GM19035 (cell line): ENCODE results near the gene SBSN.
A peak's percentile ranks its signal among the peaks of the same experiment; 100 is the strongest.

Experiments used
- ATAC-seq: cut with Tn5 transposase; IDR thresholded peaks from one replicate; pipeline ENCODE4 v1.9.1; 2021; ENCODE audit not compliant: unreplicated experiment

The SBSN gene

GRCh38 chr19:35508129-35508528 lies 20.0 kb downstream of the SBSN start:
- ATAC-seq: no peak

GRCh38 chr19:35507561-35507960 lies 20.6 kb downstream of the SBSN start:
- ATAC-seq: no peak

DNA sequence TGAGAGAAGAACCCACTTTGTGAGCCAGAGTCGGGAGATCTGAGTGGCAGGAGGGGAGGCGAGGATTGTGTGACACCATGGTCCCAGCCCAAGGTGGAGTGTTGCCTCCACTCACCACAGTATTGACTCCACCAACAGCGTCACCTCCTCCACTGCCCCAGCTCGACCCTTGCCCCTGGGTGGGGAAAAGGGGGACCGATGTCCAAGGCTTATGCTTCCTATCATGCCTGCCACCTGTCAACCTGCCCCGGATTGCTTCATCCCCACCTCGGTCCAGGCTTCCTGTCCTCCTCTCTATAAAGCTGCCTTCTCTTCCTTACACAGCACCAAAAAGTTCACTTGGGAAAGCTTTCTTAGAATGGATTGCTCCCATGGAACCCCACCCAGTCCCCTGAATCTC lies 22.1 kb downstream of the SBSN start:
- ATAC-seq: no peak

GRCh38 chr19:35502751-35503150 lies 25.4 kb downstream of the SBSN start:
- ATAC-seq: no peak

DNA sequence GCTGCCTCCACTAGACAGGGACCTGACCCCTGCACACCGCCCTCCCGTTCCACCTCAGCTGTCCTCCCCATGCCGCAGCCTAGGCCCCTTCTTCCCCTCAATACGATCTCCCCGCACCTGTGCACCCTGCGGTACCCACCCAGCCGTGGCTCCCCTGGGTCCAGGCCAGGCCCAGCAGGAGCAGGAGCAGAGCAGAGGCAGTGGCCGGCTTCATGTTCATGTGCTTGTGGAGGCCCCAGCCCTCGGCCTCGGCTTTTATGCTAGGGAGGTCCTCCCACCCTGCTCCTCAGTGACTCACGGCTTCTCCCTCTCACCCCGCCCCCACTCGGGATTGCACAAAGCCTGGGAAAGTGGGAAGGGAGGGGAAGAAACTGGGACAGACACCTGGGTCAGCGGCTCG lies 26.4 kb downstream of the SBSN start:
- ATAC-seq: no peak

- no peak for ATAC-seq
Measured at GRCh38 chr19:35500611-35501010, 27.5 kb downstream of the SBSN start.

- no peak for ATAC-seq
Measured at GRCh38 chr19:35498984-35499527, 29.1 kb downstream of the SBSN start.

DNA sequence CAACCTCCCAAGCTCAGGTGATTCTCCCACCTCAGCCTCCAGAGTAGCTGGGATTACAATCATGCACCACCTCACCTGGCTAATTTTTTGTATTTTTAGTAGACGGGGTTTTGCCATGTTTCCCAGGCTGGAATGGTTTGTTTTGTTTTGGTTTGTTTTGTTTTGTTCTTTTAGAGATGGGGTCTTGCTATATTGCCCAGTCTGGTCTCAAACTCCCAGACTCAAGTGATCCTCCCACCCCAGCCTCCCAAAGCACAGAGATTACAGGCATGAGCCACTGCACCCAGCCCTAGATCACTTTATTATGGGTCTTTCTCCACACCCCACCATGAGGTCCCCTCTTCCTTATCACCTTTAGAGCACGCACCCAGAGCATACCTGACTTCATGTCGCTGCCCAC lies 29.9 kb downstream of the SBSN start:
- no peak for ATAC-seq

DNA sequence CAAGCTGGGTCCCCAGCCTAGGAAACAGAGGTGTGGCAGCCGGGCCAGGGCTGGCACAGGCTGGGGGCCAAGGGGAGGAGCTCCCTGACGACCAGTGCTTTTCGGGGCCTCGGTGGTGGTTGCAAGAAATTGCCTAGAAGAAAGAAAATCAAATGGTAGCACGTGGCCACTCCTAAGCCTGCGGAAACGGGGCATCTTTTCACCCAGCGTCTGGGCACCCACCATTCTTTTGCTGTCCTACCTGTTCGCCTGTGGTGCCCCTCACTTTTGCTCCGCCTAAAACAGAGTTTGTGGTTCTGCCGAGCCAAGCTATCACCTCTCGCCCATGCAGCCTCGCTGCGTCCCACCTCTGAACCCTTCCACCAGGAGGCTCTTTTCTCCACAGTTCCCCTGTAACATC lies 30.7 kb downstream of the SBSN start:
- no peak for ATAC-seq

DNA sequence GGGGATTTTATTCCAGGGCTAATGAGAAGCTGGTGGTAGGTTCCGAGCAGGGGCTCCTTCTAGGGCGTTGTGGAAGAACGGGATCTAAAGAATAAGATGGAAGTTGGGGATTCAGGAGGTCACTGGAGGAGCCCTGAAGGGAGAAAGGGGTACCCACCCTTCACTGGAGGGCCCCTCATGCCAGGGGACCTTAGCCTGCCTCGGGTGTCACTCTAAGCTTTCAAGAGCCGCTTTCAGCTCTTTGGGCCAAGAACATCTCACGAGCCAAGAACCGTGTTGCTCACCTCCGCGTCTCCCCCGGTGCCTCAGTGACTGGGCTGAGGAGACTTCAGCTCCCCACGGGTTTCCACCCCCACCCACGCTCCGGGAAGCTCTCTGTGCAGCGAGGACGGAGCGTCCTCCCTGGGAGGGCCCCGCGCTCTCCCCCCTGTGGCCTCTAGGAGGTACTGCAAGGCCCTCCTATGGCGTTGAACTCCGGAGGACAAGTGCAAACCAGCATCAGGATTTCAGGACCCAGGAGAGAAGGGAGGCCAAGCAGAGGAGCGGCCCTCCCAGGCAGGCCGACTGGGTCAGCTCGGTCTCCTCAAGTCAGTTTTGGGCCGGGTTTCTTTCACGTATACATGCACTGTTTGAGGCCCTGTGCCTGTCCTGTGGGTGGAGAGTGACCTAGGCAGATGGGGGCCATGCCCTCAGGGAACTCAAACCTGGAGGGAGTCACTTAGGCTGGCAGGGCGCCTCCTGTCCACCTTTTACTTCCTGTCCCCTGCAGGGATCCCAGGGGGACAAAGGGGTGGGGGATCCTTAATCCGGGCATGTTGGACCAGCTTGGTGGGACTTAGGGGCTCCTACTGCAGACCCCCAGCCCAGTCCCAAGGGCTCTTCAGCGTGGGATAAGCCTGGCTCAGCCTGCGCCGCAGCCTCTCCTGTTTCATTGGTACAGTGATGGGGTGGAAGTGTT lies 32.7 kb downstream of the SBSN start:
- ATAC-seq: no peak

DNA sequence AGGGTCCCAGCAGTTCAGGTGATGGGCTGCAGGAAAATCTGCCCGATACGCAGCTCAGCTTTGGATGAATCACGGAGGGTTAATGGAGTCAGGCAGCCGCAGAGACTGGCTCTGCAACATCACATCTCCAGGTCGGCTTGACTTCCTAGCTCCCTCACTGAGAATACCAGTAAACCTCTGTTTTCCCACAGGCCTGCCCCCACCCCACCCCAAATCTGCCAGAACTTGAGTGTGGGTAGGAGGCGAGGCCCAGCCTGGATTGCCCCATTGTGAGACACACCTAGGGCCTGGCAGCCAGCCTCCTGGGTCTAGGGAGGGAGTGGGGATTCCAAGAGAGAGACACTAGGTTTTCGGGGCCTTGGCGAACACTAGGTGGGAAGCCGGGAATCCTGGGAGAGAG lies 34.1 kb downstream of the SBSN start:
- ATAC-seq: no peak

- no peak for ATAC-seq
Measured at GRCh38 chr19:35491836-35492360, 36.2 kb downstream of the SBSN start.

- no peak for ATAC-seq
Measured at GRCh38 chr19:35490364-35490763, 37.7 kb downstream of the SBSN start, which contains the start of gene KRTDAP. KRTDAP (minus strand) TSS chr19:35490464; CDS start chr19:35490442, 22 bp downstream.

GRCh38 chr19:35488677-35489076 lies 39.4 kb downstream of the SBSN start:
- ATAC-seq: no peak

- no peak for ATAC-seq
Measured at GRCh38 chr19:35487656-35488182, 40.4 kb downstream of the SBSN start.

DNA sequence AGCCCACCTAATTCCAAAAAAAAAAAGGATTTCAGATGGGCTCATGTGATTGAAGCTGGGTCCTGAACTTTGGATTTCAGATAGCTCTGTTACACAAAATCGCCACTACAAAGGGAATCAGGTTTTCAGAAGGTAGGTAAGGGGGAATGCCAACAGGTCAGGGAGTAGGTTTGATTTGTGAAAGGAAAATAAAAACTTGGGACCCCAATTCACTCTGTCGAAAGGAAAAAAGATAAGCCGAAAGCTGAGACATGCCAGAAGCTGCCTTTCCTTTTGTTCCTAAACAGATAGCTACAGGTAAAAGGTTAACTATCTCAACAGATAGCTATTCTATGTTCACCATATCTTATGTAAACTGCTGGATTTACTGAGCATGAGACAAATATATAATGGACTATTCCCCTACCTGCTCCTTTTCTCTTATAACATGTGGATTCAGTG lies 41.8 kb downstream of the SBSN start:
- ATAC-seq: no peak

DNA sequence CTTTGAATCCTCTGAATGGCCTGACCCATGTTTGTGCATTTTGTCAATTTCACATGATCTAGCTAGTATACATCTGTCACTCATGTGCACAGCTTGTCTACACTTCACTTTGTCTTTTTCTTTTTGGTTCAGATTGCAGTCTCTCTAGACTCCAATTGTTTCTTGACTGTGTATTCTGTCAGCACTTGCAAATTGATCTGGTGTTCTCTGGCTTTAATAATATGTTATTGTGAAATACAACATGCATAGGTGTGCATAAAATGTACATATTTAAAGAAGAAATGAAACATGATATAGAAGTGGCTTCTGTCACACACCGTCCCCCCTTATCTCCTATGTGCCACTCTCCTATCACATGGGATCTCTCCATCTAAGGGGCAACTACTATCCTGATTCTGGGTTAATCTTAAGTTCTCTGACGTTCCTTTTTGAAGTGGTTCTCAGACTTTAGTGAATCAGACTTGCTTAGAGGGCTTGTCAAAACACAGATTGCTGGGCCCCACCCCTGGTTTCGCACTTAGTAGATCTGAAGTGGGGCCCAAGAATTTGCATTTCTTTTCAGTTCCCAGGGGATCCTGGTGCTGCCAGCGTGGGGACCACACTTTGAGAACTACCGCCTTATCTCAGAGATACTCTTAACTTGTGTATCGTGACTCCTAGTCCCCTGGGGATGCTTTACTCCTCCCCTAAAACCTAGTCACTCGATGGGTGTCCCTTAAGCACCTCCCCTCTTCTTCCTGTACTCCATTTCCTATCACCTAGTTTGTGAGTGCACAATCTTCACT lies 43.7 kb downstream of the SBSN start:
- ATAC-seq: peak; percentile 84

GRCh38 chr19:35483089-35483488 lies 45.0 kb downstream of the SBSN start:
- ATAC-seq: no peak

GRCh38 chr19:35478794-35479677 lies 49.1 kb downstream of the SBSN start:
- no peak for ATAC-seq

GRCh38 chr19:35476149-35476548 lies 52.0 kb downstream of the SBSN start:
- ATAC-seq: no peak
